ENCODE data around the gene GPR160. TPM values are rescaled to one million over a fixed set of nuclear protein-coding genes. Genes with fewer than 3 reads are reported as not detected.
A peak's percentile ranks its signal among the peaks of the same experiment; 100 is the strongest.

GPR160 gene
- total and polyA plus RNA-seq, 5 donors = 0.48 to 0.84 (median 0.65) TPM

- ATAC-seq (no peak), DNase-seq (no peak)
- H3K27me3 ChIP-seq (ENCODE audit: control insufficient read depth, insufficient read depth) = no peaks in the 10 kb centered on the region
- H3K27ac ChIP-seq (ENCODE audit: low read length) = no peak overlapping the region
- intact Hi-C loops (cut with DNase I) = no loop called here
- no peak overlapping the region for H3K4me3 ChIP-seq (ENCODE audit: low read length)
- 95% methylated on average over 1 of the region's 1 CpG for WGBS
- H3K9me3 ChIP-seq (ENCODE audit: control insufficient read depth, low read length) = no peaks in the 10 kb centered on the region
- H3K4me1 ChIP-seq (ENCODE audit: control insufficient read depth, insufficient read depth, low read length) = peaks cover 3% of the 10 kb centered on the region
Measured at GRCh38 chr3:170054204-170054603, 16.4 kb downstream of the GPR160 start.

- 86% methylated on average over 5 of the region's 5 CpGs for WGBS
- no peaks in the 10 kb centered on the region for H3K9me3 ChIP-seq (ENCODE audit: control insufficient read depth, low read length)
- ATAC-seq = no peak
- no peaks in the 10 kb centered on the region for H3K27me3 ChIP-seq (ENCODE audit: control insufficient read depth, insufficient read depth)
- no peak for DNase-seq
- intact Hi-C loops (cut with DNase I) = no loop called here
- no peak overlapping the region for H3K27ac ChIP-seq (ENCODE audit: low read length)
- no peak overlapping the region for H3K4me3 ChIP-seq (ENCODE audit: low read length)
- H3K4me1 ChIP-seq (ENCODE audit: control insufficient read depth, insufficient read depth, low read length) = no peaks in the 10 kb centered on the region
Measured at GRCh38 chr3:170055209-170055608, 17.4 kb downstream of the GPR160 start.

DNA sequence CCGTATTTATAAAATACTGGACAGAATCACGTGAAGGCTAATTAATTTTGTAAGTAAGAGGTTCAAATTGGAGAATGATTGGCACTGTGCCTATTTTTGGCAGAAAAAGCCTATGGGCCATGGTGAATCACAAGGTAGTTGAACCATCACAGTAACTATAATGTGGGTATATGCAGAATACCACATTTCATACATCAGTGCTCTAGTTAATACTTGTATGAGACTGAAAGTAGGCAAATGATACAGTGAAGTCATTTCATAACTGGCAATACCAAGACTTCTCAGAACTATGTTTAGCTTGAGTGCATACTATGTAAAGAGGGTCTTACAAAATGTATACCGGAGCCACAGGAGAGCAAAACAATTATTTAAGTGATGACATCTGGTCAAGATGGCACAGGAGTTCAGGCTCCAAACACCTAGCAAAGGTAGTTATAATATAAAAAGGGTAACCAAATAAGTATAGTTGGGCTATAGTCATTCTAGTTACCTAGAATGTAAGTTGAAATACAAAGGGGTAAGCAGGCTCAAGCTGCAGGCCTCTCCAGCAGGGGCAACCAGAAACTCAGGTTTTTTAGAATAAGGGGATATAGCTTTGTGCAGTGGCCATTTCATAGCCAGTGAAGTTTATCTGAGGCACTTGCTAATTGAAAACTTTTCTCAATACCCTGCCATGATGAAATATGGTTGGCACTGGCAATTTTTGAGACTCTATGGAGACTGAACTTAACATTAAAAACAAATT is 19.1 kb downstream of the GPR160 start:
- WGBS = 89% methylated on average over 3 of the region's 3 CpGs
- DNase-seq = no peak
- Histone ChIP-seq H3K4me1 (ENCODE audit: control insufficient read depth, insufficient read depth, low read length) (no peaks in the 10 kb centered on the region), H3K4me3 (ENCODE audit: low read length) (no peak overlapping the region), H3K9me3 (ENCODE audit: control insufficient read depth, low read length) (no peaks in the 10 kb centered on the region), H3K27me3 (ENCODE audit: control insufficient read depth, insufficient read depth) (no peaks in the 10 kb centered on the region), H3K27ac (ENCODE audit: low read length) (no peak overlapping the region)
- intact Hi-C loops (cut with DNase I) = no loop called here
- no peak for ATAC-seq

GRCh38 chr3:170057550-170057949 is 19.8 kb downstream of the GPR160 start:
- 65% methylated on average over 3 of the region's 3 CpGs for WGBS
- ATAC-seq = no peak

DNA sequence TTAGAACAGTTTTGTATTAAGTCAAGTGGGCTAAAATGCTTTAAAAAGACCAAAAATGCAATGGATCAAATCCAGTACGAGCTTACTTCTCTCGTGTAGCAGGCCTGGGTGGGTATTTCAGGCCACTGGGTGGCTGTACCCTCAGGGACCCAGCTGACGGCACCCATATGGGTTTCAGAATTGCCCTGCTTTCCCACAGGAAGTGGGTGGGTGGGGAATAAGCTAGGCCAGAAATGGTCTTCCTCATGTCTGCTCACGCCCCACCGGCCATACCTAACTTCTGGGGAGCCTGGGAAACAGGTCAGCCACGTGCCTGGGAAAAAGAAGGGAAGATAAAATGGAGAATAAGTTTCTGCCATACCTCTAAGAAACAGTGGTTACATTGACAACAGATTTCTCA is 20.3 kb downstream of the GPR160 start:
- no peak for ATAC-seq
- no peak for DNase-seq
- Histone ChIP-seq H3K27ac (ENCODE audit: low read length) (no peak overlapping the region), H3K9me3 (ENCODE audit: control insufficient read depth, low read length) (no peaks in the 10 kb centered on the region), H3K4me3 (ENCODE audit: low read length) (no peak overlapping the region), H3K4me1 (ENCODE audit: control insufficient read depth, insufficient read depth, low read length) (no peaks in the 10 kb centered on the region), H3K27me3 (ENCODE audit: control insufficient read depth, insufficient read depth) (no peaks in the 10 kb centered on the region)
- 73% methylated on average over 6 of the region's 6 CpGs for WGBS
- intact Hi-C loops (cut with DNase I) = no loop called here

More at GRCh38 chr3:170057550-170057949, 19.8 kb downstream of the GPR160 start:
- H3K4me3 ChIP-seq (ENCODE audit: low read length) = no peak overlapping the region
- H3K27me3 ChIP-seq (ENCODE audit: control insufficient read depth, insufficient read depth) = no peaks in the 10 kb centered on the region
- intact Hi-C loops (cut with DNase I) = no loop called here
- no peak overlapping the region for H3K27ac ChIP-seq (ENCODE audit: low read length)
- DNase-seq = peak in 1 of 3 donors; percentile 53
- H3K4me1 ChIP-seq (ENCODE audit: control insufficient read depth, insufficient read depth, low read length) = no peaks in the 10 kb centered on the region
- no peaks in the 10 kb centered on the region for H3K9me3 ChIP-seq (ENCODE audit: control insufficient read depth, low read length)

GRCh38 chr3:170059447-170059846 is 21.7 kb downstream of the GPR160 start:
- ATAC-seq (no peak), DNase-seq (no peak)
- intact Hi-C loops (cut with DNase I) = no loop called here
- no peaks in the 10 kb centered on the region for H3K4me1 ChIP-seq (ENCODE audit: control insufficient read depth, insufficient read depth, low read length)
- H3K4me3 ChIP-seq (ENCODE audit: low read length) = no peak overlapping the region
- no peaks in the 10 kb centered on the region for H3K9me3 ChIP-seq (ENCODE audit: control insufficient read depth, low read length)
- H3K27ac ChIP-seq (ENCODE audit: low read length) = no peak overlapping the region
- no peaks in the 10 kb centered on the region for H3K27me3 ChIP-seq (ENCODE audit: control insufficient read depth, insufficient read depth)
- 65% methylated on average over 1 of the region's 1 CpG for WGBS

DNA sequence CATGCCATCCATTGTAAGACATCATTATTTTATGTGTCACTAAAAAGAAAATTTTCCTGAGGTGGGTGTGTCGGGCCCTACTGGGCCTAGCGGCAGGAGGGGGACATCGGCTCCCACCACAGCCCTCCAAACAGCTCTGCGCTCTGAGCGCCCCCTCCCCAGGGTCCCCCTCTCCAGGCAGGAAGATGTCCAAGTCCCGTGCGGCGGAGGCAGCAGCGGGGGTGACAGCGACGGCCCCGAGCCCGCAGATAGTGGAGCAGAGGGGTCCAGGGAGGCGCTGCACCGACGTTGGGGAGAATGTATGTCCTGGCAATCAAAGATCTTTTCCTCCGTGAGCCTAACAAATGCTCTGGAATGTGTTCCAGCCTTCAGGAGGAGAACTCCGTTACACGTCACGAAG is 24.3 kb downstream of the GPR160 start:
- Histone ChIP-seq H3K27me3 (ENCODE audit: control insufficient read depth, insufficient read depth) (no peaks in the 10 kb centered on the region), H3K9me3 (ENCODE audit: control insufficient read depth, low read length) (no peaks in the 10 kb centered on the region), H3K4me1 (ENCODE audit: control insufficient read depth, insufficient read depth, low read length) (no peaks in the 10 kb centered on the region), H3K4me3 (ENCODE audit: low read length) (no peak overlapping the region), H3K27ac (ENCODE audit: low read length) (no peak overlapping the region)
- ATAC-seq (no peak), DNase-seq (no peak)
- intact Hi-C loops (cut with DNase I) = no loop called here
- 94% methylated on average over 20 of the region's 20 CpGs for WGBS

DNA sequence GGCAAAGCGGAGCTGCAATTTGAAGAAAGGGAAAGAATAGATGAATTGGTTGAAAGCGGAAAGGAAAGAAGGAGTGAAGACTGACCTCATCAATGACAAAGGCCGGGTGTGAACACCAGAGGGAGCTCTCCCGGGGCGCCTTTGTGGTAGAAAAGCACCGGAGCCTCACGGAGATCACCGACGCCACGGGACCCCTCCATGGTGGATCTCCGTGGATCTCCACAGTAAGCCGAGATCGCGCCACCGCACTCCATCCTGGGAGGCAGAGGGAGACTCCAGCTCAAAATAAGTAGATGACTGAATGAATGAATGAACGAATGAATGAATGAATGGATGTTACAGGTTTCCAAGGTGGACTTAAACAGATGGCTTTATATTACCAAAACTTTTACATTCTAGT is 25.0 kb downstream of the GPR160 start:
- WGBS = 95% methylated on average over 16 of the region's 16 CpGs

GRCh38 chr3:170063691-170064090 is 25.9 kb downstream of the GPR160 start:
- Histone ChIP-seq H3K4me1 (ENCODE audit: control insufficient read depth, insufficient read depth, low read length) (no peaks in the 10 kb centered on the region), H3K4me3 (ENCODE audit: low read length) (no peak overlapping the region), H3K27me3 (ENCODE audit: control insufficient read depth, insufficient read depth) (no peaks in the 10 kb centered on the region), H3K27ac (ENCODE audit: low read length) (no peak overlapping the region), H3K9me3 (ENCODE audit: control insufficient read depth, low read length) (no peaks in the 10 kb centered on the region)
- ATAC-seq (no peak), DNase-seq (no peak)
- WGBS = 93% methylated on average over 15 of the region's 15 CpGs
- intact Hi-C loops (cut with DNase I) = no loop called here

More for the DNA sequence above, 25.0 kb downstream of the GPR160 start:
- intact Hi-C loops (cut with DNase I) = no loop called here
- ATAC-seq (no peak), DNase-seq (peak in 1 of 3 donors; percentile 47)
- Histone ChIP-seq H3K4me1 (ENCODE audit: control insufficient read depth, insufficient read depth, low read length) (no peaks in the 10 kb centered on the region), H3K9me3 (ENCODE audit: control insufficient read depth, low read length) (no peaks in the 10 kb centered on the region), H3K27me3 (ENCODE audit: control insufficient read depth, insufficient read depth) (no peaks in the 10 kb centered on the region), H3K27ac (ENCODE audit: low read length) (no peak overlapping the region), H3K4me3 (ENCODE audit: low read length) (no peak overlapping the region)

GRCh38 chr3:170064108-170064507 is 26.3 kb downstream of the GPR160 start:
- WGBS = 94% methylated on average over 18 of the region's 18 CpGs
- H3K27me3 ChIP-seq (ENCODE audit: control insufficient read depth, insufficient read depth) = no peaks in the 10 kb centered on the region
- ATAC-seq = no peak
- no peak overlapping the region for H3K4me3 ChIP-seq (ENCODE audit: low read length)
- no peak overlapping the region for H3K27ac ChIP-seq (ENCODE audit: low read length)
- intact Hi-C loops (cut with DNase I) = no loop called here
- H3K4me1 ChIP-seq (ENCODE audit: control insufficient read depth, insufficient read depth, low read length) = no peaks in the 10 kb centered on the region
- no peak for DNase-seq
- no peaks in the 10 kb centered on the region for H3K9me3 ChIP-seq (ENCODE audit: control insufficient read depth, low read length)

DNA sequence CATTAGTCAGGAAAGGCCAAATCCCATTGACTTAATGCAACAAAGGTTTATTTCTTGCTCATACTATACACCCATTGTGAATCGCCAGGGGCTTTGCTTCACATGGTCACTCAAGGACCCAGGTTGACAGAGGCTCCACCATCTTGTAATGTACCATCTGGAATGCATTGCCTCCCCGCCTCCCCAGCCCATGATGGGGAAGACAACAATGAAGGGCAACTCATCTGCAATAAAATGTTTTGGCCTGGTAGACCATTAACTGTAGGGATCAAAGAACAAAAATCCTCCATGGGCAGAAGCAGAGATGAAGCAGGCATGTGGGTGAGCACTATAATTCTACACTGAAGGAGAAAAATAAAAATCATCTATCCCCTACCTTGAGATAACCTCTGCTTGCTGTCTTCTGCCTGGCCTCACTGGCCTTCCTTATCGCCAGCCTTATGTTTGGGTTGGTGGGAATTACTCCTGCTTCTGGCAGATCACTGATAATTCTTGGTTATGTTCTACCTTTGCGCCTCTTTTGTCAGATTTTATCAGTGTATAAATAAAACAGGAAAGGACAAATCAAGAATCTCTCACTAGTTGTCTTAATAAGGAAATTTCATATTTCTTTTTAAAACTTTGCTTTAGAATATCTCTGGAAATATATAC is 37.8 kb downstream of the GPR160 start:
- intact Hi-C loops (cut with DNase I) = no loop called here
- WGBS = 96% methylated on average over 4 of the region's 4 CpGs
- H3K4me1 ChIP-seq (ENCODE audit: control insufficient read depth, insufficient read depth, low read length) = no peaks in the 10 kb centered on the region
- DNase-seq = no peak
- ATAC-seq = no peak
- no peak overlapping the region for H3K27ac ChIP-seq (ENCODE audit: low read length)
- H3K9me3 ChIP-seq (ENCODE audit: control insufficient read depth, low read length) = no peaks in the 10 kb centered on the region
- H3K27me3 ChIP-seq (ENCODE audit: control insufficient read depth, insufficient read depth) = no peaks in the 10 kb centered on the region
- no peak overlapping the region for H3K4me3 ChIP-seq (ENCODE audit: low read length)
